ENCODE results near the gene EVI5. TPM values are rescaled to one million over a fixed set of nuclear protein-coding genes. Genes with fewer than 3 reads are reported as not detected.

The EVI5 gene
- total and polyA plus RNA-seq, 12 donors: 3.6 to 63.1 (median 45.2) TPM

DNA sequence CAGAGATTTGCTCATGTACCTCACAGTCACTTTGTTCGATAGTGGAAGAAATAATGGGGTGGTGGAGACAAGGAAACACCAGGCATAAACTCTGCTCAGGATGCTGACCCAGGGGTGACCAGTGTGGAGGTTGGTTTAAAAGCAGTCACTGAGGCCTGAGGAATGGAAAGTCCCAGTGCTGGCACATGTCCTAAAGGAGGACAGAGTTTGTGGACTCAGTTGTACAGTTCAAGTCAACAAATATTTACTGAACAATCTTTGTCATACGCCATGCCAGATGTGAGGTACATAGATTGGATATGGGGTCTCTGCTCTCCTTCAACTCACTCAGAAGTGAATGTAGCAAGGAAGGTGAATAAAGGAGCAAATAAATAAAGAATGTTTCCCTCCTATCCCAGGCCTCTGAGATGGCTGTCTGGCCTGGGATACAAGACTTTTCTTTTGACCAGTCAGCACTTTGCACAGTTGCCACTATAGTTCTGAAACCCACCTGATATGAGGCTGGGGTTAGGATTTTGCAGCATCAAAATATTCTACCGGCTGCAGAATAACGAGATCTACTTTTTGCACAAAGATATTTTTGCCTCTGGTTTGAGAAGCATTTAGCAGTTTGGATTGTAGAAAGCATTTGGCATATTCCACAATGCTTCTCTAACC lies 290.3 kb downstream of the EVI5 start:
- H3K36me3 ChIP-seq (replicated peaks in 1 of 2): no peaks in the 10 kb centered on the region
- H3K27me3 ChIP-seq: no peaks in the 10 kb centered on the region
- DNase-seq: no peak
- WGBS, 4 donors: 87 to 93% (median 90%) methylated on average over 4 of the region's 4 CpGs
- TF ChIP-seq, protein P1, sequence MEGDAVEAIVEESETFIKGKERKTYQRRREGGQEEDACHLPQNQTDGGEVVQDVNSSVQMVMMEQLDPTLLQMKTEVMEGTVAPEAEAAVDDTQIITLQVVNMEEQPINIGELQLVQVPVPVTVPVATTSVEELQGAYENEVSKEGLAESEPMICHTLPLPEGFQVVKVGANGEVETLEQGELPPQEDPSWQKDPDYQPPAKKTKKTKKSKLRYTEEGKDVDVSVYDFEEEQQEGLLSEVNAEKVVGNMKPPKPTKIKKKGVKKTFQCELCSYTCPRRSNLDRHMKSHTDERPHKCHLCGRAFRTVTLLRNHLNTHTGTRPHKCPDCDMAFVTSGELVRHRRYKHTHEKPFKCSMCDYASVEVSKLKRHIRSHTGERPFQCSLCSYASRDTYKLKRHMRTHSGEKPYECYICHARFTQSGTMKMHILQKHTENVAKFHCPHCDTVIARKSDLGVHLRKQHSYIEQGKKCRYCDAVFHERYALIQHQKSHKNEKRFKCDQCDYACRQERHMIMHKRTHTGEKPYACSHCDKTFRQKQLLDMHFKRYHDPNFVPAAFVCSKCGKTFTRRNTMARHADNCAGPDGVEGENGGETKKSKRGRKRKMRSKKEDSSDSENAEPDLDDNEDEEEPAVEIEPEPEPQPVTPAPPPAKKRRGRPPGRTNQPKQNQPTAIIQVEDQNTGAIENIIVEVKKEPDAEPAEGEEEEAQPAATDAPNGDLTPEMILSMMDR (IDR thresholded peaks at IDR 0.05): no peak
- TF ChIP-seq POLR2A (IDR thresholded peaks at IDR 0.05): no peak
- no peaks in the 10 kb centered on the region for H3K4me1 ChIP-seq (replicated peaks in 1 of 2)
- intact Hi-C loops (cut with DNase I): no loop called here
- no peak overlapping the region for H3K4me3 ChIP-seq
- H3K27ac ChIP-seq: no peak overlapping the region
- H3K9me3 ChIP-seq (replicated peaks in 1 of 3): no peaks in the 10 kb centered on the region

DNA sequence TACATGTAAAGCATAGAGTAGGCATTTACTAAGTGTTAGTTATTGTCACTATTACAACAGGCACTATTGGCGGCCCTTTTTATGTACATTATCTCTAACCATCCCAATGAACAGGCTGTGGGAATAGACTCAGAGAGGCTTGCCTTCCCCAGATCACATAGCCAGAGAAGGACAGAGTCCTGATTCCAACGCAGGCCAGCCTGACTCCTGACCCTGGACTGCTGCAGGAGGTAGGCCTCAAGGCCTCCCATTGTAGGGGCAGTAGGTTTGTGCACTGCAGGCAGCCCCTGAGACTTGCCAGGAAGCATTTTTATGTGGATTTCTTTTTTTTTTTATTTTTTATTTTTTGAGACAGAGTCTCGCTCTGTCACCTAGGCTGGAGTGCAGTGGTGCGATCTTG lies 291.8 kb downstream of the EVI5 start:
- Histone ChIP-seq H3K4me3 (no peak overlapping the region), H3K27me3 (no peaks in the 10 kb centered on the region), H3K4me1 (replicated peaks in 1 of 2) (no peaks in the 10 kb centered on the region), H3K36me3 (replicated peaks in 1 of 2) (no peaks in the 10 kb centered on the region), H3K9me3 (replicated peaks in 1 of 3) (no peaks in the 10 kb centered on the region), H3K27ac (no peak overlapping the region)
- DNase-seq: no peak
- WGBS, 4 donors: 93 to 97% (median 94%) methylated on average over 4 of the region's 4 CpGs
- TF ChIP-seq, protein P1 (IDR thresholded peaks at IDR 0.05): no peak
- no peak for TF ChIP-seq POLR2A (IDR thresholded peaks at IDR 0.05)
- intact Hi-C loops (cut with DNase I): no loop called here

DNA sequence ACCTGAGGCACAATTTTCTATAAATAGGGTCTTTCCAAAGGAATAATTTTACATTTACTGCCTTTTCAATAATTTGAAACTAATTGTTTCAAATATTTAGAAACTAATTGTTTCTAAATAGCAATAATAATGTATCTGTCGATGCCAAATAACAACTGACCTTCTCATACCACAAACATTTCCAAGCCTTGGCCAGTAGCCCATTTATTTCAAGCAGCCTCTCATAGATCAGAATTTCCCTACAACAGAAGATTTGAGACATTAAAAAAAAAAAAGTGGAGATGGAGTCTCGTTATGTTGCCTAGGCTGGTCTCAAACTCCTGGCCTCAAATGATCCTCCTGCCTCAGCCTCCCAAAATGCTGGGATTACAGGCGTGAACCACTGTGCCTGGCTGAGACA lies 296.1 kb downstream of the EVI5 start:
- WGBS, 4 donors: 54 to 60% (median 57%) methylated on average over 3 of the region's 3 CpGs
- no peak for DNase-seq
- H3K27ac ChIP-seq: no peak overlapping the region
- TF ChIP-seq, protein P1 (IDR thresholded peaks at IDR 0.05): no peak
- TF ChIP-seq POLR2A (IDR thresholded peaks at IDR 0.05): no peak
- no peaks in the 10 kb centered on the region for H3K9me3 ChIP-seq (replicated peaks in 1 of 3)
- H3K27me3 ChIP-seq: peaks cover 24% of the 10 kb centered on the region
- peaks cover 23 to 29% of the 10 kb centered on the region in 2 donors for H3K4me1 ChIP-seq (replicated peaks in 1 of 2)
- intact Hi-C loops (cut with DNase I): no loop called here
- H3K36me3 ChIP-seq (replicated peaks in 1 of 2): no peaks in the 10 kb centered on the region
- H3K4me3 ChIP-seq: no peak overlapping the region

DNA sequence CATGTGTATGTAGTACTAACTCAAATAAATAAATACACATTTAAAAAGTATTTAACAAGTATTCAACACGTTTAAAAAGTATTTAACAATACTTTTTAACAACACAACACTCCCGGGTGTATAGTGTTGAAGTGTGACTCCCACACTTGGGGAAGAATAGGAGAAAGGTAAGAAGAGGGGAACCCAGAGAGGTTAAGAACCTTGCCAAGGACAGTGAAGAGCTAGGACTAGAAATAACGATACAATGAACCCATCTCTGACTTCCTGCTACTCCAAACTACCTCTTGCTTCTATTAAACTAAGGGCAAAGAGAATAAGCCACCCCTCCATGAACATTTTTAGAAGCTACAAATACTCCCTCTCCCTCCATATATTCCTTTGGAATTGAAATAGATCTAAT lies 296.5 kb downstream of the EVI5 start:
- intact Hi-C loops (cut with DNase I): no loop called here
- no peak for DNase-seq
- Histone ChIP-seq H3K4me3 (no peak overlapping the region), H3K9me3 (replicated peaks in 1 of 3) (no peaks in the 10 kb centered on the region), H3K27ac (no peak overlapping the region), H3K27me3 (peaks cover 28% of the 10 kb centered on the region), H3K4me1 (replicated peaks in 1 of 2) (peaks cover 28 to 33% of the 10 kb centered on the region in 2 donors), H3K36me3 (replicated peaks in 1 of 2) (no peaks in the 10 kb centered on the region)
- TF ChIP-seq POLR2A (IDR thresholded peaks at IDR 0.05): no peak
- TF ChIP-seq, protein P1 (IDR thresholded peaks at IDR 0.05): no peak
- WGBS, 4 donors: 52 to 67% (median 60%) methylated on average over 3 of the region's 3 CpGs

Measured in adrenal gland (tissue), 12 donors.